Measurements from ENCODE around the gene ADGRD2.

The ADGRD2 gene

DNA sequence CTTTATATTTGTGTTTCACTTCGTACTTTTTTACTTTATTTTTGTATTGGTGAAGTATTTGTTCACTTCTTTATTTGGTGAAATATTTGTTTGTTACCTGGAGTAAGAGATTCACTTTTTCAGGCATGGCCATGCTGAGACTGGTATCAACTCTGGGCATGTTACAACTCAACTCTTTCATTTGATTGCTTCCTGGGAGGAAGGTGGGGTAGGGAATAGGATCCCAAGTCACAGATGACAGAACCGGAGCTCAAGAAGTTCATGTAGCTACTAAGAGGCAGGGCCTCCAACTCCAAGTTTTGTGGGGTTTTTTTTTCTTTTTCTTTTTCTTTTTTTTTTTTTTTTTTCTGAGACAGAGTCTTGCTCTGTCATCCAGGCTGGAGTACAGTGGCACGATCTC, 6.1 kb upstream of the ADGRD2 start:
- H3K4me3 Mint-ChIP-seq, result no peak overlapping the region
- no peaks in the 10 kb centered on the region for H3K9me3 Mint-ChIP-seq
- peaks cover 33% of the 10 kb centered on the region for H3K27me3 Mint-ChIP-seq
- H3K4me1 Mint-ChIP-seq (ENCODE audit: low read depth), result no peaks in the 10 kb centered on the region
- H3K36me3 Mint-ChIP-seq (ENCODE audit: low read depth), result no peaks in the 10 kb centered on the region
- no peak overlapping the region for H3K27ac Mint-ChIP-seq

DNA sequence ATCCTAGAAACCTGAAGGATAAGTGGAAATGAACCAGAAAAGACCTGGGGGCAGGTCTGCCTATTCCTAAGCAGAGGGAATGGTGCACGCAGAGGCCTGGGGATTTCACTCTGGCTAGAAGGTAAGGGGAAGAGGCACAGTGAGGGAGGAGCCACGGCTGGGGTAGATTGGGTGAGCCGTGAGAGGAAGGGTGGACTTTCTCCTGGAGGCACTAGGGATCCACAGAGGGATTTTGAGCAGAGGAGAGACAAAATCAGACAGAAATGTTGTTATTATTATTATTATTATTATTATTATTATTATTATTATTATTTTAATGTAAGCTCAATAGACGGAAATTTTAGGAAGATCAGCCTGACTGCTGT, 3.0 kb upstream of the ADGRD2 start:
- H3K9me3 Mint-ChIP-seq, result no peaks in the 10 kb centered on the region
- H3K36me3 Mint-ChIP-seq (ENCODE audit: low read depth), result no peaks in the 10 kb centered on the region
- H3K4me3 Mint-ChIP-seq, result no peak overlapping the region
- no peak overlapping the region for H3K27ac Mint-ChIP-seq
- peaks cover 39% of the 10 kb centered on the region for H3K27me3 Mint-ChIP-seq
- no peaks in the 10 kb centered on the region for H3K4me1 Mint-ChIP-seq (ENCODE audit: low read depth)

GRCh38 chr9:124448019-124448418, 2.2 kb upstream of the ADGRD2 start:
- Mint-ChIP-seq H3K27me3 (peaks cover 44% of the 10 kb centered on the region), H3K27ac (no peak overlapping the region), H3K36me3 (ENCODE audit: low read depth) (no peaks in the 10 kb centered on the region), H3K4me3 (no peak overlapping the region), H3K9me3 (no peaks in the 10 kb centered on the region), H3K4me1 (ENCODE audit: low read depth) (no peaks in the 10 kb centered on the region)

GRCh38 chr9:124449381-124450151, 685 bp upstream of the ADGRD2 start:
- no peaks in the 10 kb centered on the region for H3K9me3 Mint-ChIP-seq
- no peaks in the 10 kb centered on the region for H3K36me3 Mint-ChIP-seq (ENCODE audit: low read depth)
- no peak overlapping the region for H3K4me3 Mint-ChIP-seq
- no peaks in the 10 kb centered on the region for H3K4me1 Mint-ChIP-seq (ENCODE audit: low read depth)
- H3K27ac Mint-ChIP-seq, result no peak overlapping the region
- H3K27me3 Mint-ChIP-seq, result peaks cover 38% of the 10 kb centered on the region

- Mint-ChIP-seq H3K27ac (no peak overlapping the region), H3K4me1 (ENCODE audit: low read depth) (no peaks in the 10 kb centered on the region), H3K4me3 (no peak overlapping the region), H3K27me3 (peaks cover 33% of the 10 kb centered on the region), H3K9me3 (no peaks in the 10 kb centered on the region), H3K36me3 (ENCODE audit: low read depth) (no peaks in the 10 kb centered on the region)
Measured at GRCh38 chr9:124450931-124451661, 845 bp downstream of the ADGRD2 start.

- no peak overlapping the region for H3K4me3 Mint-ChIP-seq
- no peak overlapping the region for H3K27ac Mint-ChIP-seq
- H3K4me1 Mint-ChIP-seq (ENCODE audit: low read depth), result no peaks in the 10 kb centered on the region
- no peaks in the 10 kb centered on the region for H3K9me3 Mint-ChIP-seq
- peaks cover 33% of the 10 kb centered on the region for H3K27me3 Mint-ChIP-seq
- no peaks in the 10 kb centered on the region for H3K36me3 Mint-ChIP-seq (ENCODE audit: low read depth)
Measured at GRCh38 chr9:124452326-124452725, 2.1 kb downstream of the ADGRD2 start.

GRCh38 chr9:124452841-124453585, 2.8 kb downstream of the ADGRD2 start:
- Mint-ChIP-seq H3K36me3 (ENCODE audit: low read depth) (no peaks in the 10 kb centered on the region), H3K4me3 (no peak overlapping the region), H3K27ac (no peak overlapping the region), H3K9me3 (no peaks in the 10 kb centered on the region), H3K27me3 (peaks cover 33% of the 10 kb centered on the region), H3K4me1 (ENCODE audit: low read depth) (no peaks in the 10 kb centered on the region)

- H3K4me1 Mint-ChIP-seq (ENCODE audit: low read depth), result no peaks in the 10 kb centered on the region
- H3K36me3 Mint-ChIP-seq (ENCODE audit: low read depth), result no peaks in the 10 kb centered on the region
- H3K27ac Mint-ChIP-seq, result no peak overlapping the region
- H3K27me3 Mint-ChIP-seq, result peaks cover 33% of the 10 kb centered on the region
- H3K9me3 Mint-ChIP-seq, result no peaks in the 10 kb centered on the region
- no peak overlapping the region for H3K4me3 Mint-ChIP-seq
Measured at GRCh38 chr9:124453586-124454191, 3.4 kb downstream of the ADGRD2 start.

GRCh38 chr9:124454296-124454695, 4.0 kb downstream of the ADGRD2 start:
- Mint-ChIP-seq H3K36me3 (ENCODE audit: low read depth) (no peaks in the 10 kb centered on the region), H3K4me1 (ENCODE audit: low read depth) (no peaks in the 10 kb centered on the region), H3K27me3 (peaks cover 31% of the 10 kb centered on the region), H3K27ac (no peak overlapping the region), H3K9me3 (no peaks in the 10 kb centered on the region), H3K4me3 (no peak overlapping the region)

DNA sequence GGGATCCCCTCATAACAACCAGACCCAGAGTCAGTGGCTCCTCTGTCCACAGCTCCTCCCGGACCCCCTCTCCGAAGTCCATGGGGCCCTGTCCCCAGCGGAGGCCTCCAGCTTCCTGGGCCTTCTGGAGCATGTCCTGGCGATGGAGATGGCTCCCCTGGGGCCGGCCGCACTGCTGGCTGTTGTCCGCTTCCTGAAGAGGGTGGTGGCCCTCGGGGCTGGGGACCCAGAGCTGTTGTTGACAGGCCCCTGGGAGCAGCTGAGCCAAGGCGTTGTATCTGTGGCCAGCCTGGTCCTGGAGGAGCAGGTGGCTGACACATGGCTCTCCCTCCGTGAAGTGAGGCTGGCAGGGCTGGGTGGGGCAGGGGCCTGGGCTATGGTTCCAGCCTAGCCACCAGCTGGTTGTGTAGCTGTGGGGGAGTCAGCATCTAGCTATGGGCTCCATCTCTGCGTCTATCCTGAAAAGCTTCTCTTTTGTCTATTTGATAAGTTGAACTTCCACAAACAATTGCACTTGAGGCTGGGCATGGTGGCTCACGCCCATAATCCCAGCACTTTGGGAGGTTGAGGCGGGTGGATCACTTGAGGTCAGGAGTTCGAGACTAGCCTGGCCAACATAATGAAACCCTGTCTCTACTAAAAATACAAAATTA, 4.7 kb downstream of the ADGRD2 start:
- H3K36me3 Mint-ChIP-seq (ENCODE audit: low read depth), result no peaks in the 10 kb centered on the region
- peaks cover 25% of the 10 kb centered on the region for H3K27me3 Mint-ChIP-seq
- H3K9me3 Mint-ChIP-seq, result no peaks in the 10 kb centered on the region
- no peaks in the 10 kb centered on the region for H3K4me1 Mint-ChIP-seq (ENCODE audit: low read depth)
- no peak overlapping the region for H3K27ac Mint-ChIP-seq
- H3K4me3 Mint-ChIP-seq, result no peak overlapping the region

DNA sequence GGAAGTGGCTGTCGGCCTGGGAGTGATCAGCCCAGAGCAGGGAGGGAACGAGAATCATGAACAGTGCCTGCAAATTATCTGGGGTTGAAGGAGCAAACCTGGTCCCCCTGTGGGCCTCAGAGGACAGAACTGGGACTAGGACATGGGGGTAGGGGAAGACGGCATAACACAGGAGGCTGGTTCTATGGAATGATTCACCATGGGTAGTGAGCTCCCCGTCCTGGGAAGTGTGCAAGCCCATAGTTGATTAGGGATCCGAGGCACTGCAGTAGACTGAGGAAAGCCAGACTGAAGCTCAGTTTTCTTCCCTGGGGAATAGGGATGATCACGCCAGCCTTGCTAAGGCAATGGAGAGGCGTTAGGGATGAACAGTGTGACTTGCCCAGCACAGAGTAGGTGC, 5.6 kb downstream of the ADGRD2 start:
- Mint-ChIP-seq H3K27ac (no peak overlapping the region), H3K4me1 (ENCODE audit: low read depth) (no peaks in the 10 kb centered on the region), H3K4me3 (no peak overlapping the region), H3K36me3 (ENCODE audit: low read depth) (no peaks in the 10 kb centered on the region), H3K9me3 (peaks cover 4% of the 10 kb centered on the region), H3K27me3 (peaks cover 18% of the 10 kb centered on the region)

DNA sequence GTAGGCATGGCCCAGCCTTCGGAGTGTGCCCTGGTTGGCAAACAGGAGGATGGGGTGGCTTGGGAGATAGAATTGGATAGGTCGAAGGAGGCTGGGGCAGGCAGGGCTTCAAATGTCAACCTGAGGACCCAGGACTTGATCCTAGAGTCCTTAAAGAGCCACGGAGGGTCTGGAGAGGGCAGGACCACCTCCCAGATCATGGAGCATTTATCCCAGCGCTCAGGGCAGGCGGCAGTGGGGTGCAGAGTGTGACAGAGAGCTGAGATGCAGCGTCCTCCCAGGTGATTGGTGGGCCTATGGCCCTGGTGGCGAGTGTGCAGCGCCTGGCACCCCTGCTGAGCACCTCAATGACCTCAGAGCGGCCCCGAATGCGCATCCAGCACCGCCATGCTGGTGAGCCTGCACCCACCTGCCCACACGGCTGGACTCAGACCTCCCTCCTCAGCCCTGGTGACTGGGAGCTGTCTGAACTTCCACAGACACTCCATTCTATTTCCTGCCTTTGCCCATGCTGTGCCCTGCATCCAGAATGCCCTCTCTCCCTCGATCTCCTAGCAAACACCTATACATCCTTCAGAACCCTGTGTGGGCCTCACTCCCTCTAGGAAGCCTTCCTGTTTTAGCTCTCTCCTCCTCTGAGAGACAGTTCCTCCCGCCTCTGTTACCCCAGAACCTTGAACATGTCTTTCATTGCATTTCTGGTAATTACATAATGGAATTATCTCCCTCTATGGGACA, 6.3 kb downstream of the ADGRD2 start:
- Mint-ChIP-seq H3K27ac (no peak overlapping the region), H3K27me3 (peaks cover 11% of the 10 kb centered on the region), H3K36me3 (ENCODE audit: low read depth) (no peaks in the 10 kb centered on the region), H3K9me3 (peaks cover 4% of the 10 kb centered on the region), H3K4me1 (ENCODE audit: low read depth) (no peaks in the 10 kb centered on the region), H3K4me3 (no peak overlapping the region)

DNA sequence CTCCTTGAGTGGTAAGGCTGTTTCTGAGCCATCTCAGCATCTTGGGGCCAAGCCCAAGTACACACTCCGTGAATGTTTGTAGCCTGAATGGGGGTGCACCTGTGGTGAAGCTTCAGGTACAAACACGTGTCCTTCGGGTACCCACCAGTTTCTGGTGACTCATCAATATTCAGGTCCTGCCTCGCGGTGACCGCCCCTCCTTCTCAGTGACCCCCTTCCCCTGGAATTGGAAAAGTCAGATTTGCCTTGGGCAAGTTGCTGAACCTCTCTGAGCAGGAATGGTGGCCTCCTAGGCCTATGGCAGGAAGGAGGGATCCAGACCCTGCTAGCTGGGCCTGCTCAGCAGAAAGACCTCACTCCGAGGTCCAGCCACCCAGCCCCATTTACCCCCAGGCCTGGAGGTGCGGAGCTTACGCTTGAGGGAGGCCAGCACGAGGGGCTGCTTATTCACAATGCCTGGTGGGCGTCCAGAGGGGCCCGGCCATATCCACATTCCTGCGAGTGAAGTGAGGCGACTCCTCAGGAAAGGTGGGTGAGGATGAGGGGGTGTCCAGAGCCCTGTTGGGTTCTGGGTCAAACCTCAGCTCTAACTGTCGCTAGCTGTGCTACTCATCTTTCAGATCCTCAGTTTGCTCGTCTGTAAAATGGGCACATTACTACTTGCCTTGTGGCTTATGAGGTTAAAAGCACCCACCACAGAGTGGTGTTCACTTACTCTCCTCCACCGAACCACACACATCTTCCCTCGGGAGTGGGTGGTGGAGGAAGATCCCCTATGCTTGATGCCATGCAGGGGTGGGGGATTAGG, 7.0 kb downstream of the ADGRD2 start:
- no peak overlapping the region for H3K27ac Mint-ChIP-seq
- no peak overlapping the region for H3K4me3 Mint-ChIP-seq
- no peaks in the 10 kb centered on the region for H3K36me3 Mint-ChIP-seq (ENCODE audit: low read depth)
- peaks cover 5% of the 10 kb centered on the region for H3K27me3 Mint-ChIP-seq
- H3K4me1 Mint-ChIP-seq (ENCODE audit: low read depth), result no peaks in the 10 kb centered on the region
- peaks cover 4% of the 10 kb centered on the region for H3K9me3 Mint-ChIP-seq

Data from stimulated activated naive CD8-positive, alpha-beta T cell treated with anti-CD3 and anti-CD28 coated beads, Interleukin-15, Interleukin-2, amounts not matched to agents 100 ng/mL and 50 ng/mL, for 24 hours (primary cell).